Measurements from ENCODE around the gene SMG6.

GRCh38 chr17:2343421-2343820 is 39.8 kb upstream of the SMG6 start:
- TF ChIP-seq CTCF (IDR thresholded peaks at IDR 0.05) (no peak), POLR2A (IDR thresholded peaks at IDR 0.05) (no peak)
